GM23338 (cell line): ENCODE results near the gene ANTXR2.

ENCODE experiments used
- CREB1 ChIP-seq: fragments of 250-450 bp; sonication (Bioruptor Pico); IDR thresholded peaks from 2 replicates; pipeline ENCODE4 v1.5.0; 2020; ENCODE audit warnings: low read depth, mild to moderate bottlenecking, moderate library complexity
- EZH2 ChIP-seq: fragments of 200-600 bp; sonication (generic); IDR thresholded peaks from one replicate; pipeline ENCODE4 v1.8.0; 2017; ENCODE audit warnings: antibody characterized with exemption, mild to moderate bottlenecking, low read depth; ENCODE audit not compliant: unreplicated experiment
- EZH2phosphoT487 ChIP-seq: fragments of 200-600 bp; sonication (generic); IDR thresholded peaks from one replicate; pipeline ENCODE4 v1.8.1; 2018; ENCODE audit warnings: antibody characterized with exemption; ENCODE audit not compliant: unreplicated experiment
- JUNB ChIP-seq: IDR thresholded peaks from one replicate; pipeline ENCODE4 v1.6.1; 2016; ENCODE audit warnings: antibody characterized with exemption; ENCODE audit not compliant: unreplicated experiment
- POLR2AphosphoS5 ChIP-seq: IDR thresholded peaks from 2 replicates; pipeline ENCODE4 v1.6.1; 2016; ENCODE audit warnings: antibody characterized with exemption, low read depth
- STAT1 ChIP-seq: IDR thresholded peaks from one replicate; pipeline ENCODE4 v1.6.1; 2016; ENCODE audit warnings: antibody characterized with exemption; ENCODE audit not compliant: unreplicated experiment
- ZNF114 ChIP-seq: fragments of 250-450 bp; sonication (Bioruptor Pico); IDR thresholded peaks from 2 replicates; pipeline ENCODE4 v1.5.0; 2020; ENCODE audit warnings: mild to moderate bottlenecking, moderate library complexity
- ZNF331 ChIP-seq: fragments of 250-450 bp; sonication (Bioruptor Pico); IDR thresholded peaks from 2 replicates; pipeline ENCODE4 v1.5.0; 2020; ENCODE audit warnings: low read depth, mild to moderate bottlenecking, moderate library complexity
- TF ChIP-seq, protein P1 (sequence below), 2 experiments: fragments of 200-600 bp in 1 of 2; sonication (generic) in 1 of 2; conservative IDR thresholded peaks; 2 replicates each; pipeline versions ENCODE4 v1.5.1 to v1.6.1; 2016 to 2017; ENCODE audit warnings: antibody characterized with exemption in 2 of 2, low read depth in 2 of 2, mild to moderate bottlenecking in 2 of 2, moderate library complexity in 1 of 2
- TF ChIP-seq, protein P2 (sequence below): IDR thresholded peaks from 2 replicates; pipeline ENCODE4 v1.6.1; 2016; ENCODE audit warnings: antibody characterized with exemption
- TF ChIP-seq, protein P3 (sequence below): IDR thresholded peaks from one replicate; pipeline ENCODE4 v1.6.1; 2018; ENCODE audit warnings: antibody characterized with exemption; ENCODE audit not compliant: unreplicated experiment
- TF ChIP-seq, protein P4 (sequence below): fragments of 250-450 bp; sonication (Bioruptor Pico); IDR thresholded peaks from 2 replicates; pipeline ENCODE4 v1.5.0; 2020; ENCODE audit warnings: mild to moderate bottlenecking, moderate library complexity

DNA sequence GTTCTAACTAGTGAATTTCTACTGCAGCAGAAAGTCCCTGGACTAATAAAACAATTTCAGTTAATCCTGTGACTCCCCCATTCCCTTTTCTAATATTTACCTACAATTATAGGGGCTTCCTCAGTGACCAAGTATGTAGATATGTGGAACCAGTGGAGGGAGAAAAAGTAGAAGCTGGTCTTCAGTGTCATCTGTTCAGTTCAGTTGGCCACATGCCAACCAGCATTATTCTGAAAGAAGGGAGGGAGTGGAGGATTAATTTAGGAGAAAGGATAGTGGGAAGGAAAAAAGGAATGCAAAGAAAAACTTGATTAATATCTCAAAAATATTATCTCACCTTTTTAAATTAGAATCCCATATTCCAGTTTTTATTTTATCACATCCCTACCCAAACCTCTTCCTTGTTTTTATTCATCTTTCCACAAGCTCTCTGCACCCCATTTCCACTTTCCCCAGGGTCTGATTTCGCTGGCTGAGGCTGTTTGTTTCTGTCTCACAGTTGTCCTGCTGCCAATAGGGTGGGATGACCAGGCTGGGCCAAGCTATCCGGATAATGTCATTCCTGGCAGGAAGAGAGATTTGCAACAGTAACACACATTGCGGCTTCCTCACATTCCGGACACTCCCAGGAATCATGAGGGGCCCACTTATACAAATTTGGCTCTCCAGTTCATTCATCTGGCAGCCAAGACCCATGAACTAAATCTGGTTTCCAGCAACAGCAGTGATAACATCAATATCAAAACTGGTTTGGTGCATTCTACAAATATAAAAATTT, 24.6 kb upstream of the ANTXR2 start:
- TF ChIP-seq POLR2AphosphoS5: no peak
- TF ChIP-seq, protein P1, sequence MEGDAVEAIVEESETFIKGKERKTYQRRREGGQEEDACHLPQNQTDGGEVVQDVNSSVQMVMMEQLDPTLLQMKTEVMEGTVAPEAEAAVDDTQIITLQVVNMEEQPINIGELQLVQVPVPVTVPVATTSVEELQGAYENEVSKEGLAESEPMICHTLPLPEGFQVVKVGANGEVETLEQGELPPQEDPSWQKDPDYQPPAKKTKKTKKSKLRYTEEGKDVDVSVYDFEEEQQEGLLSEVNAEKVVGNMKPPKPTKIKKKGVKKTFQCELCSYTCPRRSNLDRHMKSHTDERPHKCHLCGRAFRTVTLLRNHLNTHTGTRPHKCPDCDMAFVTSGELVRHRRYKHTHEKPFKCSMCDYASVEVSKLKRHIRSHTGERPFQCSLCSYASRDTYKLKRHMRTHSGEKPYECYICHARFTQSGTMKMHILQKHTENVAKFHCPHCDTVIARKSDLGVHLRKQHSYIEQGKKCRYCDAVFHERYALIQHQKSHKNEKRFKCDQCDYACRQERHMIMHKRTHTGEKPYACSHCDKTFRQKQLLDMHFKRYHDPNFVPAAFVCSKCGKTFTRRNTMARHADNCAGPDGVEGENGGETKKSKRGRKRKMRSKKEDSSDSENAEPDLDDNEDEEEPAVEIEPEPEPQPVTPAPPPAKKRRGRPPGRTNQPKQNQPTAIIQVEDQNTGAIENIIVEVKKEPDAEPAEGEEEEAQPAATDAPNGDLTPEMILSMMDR (conservative IDR thresholded peaks at IDR 0.05; ENCODE audit: low read depth in 2 of 2): no peak
- TF ChIP-seq, protein P2, sequence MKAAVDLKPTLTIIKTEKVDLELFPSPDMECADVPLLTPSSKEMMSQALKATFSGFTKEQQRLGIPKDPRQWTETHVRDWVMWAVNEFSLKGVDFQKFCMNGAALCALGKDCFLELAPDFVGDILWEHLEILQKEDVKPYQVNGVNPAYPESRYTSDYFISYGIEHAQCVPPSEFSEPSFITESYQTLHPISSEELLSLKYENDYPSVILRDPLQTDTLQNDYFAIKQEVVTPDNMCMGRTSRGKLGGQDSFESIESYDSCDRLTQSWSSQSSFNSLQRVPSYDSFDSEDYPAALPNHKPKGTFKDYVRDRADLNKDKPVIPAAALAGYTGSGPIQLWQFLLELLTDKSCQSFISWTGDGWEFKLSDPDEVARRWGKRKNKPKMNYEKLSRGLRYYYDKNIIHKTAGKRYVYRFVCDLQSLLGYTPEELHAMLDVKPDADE: no peak
- TF ChIP-seq EZH2: no peak
- TF ChIP-seq EZH2phosphoT487: no peak
- no peak for TF ChIP-seq ZNF114 (CRISPR knock-in tag)
- TF ChIP-seq, protein P3, sequence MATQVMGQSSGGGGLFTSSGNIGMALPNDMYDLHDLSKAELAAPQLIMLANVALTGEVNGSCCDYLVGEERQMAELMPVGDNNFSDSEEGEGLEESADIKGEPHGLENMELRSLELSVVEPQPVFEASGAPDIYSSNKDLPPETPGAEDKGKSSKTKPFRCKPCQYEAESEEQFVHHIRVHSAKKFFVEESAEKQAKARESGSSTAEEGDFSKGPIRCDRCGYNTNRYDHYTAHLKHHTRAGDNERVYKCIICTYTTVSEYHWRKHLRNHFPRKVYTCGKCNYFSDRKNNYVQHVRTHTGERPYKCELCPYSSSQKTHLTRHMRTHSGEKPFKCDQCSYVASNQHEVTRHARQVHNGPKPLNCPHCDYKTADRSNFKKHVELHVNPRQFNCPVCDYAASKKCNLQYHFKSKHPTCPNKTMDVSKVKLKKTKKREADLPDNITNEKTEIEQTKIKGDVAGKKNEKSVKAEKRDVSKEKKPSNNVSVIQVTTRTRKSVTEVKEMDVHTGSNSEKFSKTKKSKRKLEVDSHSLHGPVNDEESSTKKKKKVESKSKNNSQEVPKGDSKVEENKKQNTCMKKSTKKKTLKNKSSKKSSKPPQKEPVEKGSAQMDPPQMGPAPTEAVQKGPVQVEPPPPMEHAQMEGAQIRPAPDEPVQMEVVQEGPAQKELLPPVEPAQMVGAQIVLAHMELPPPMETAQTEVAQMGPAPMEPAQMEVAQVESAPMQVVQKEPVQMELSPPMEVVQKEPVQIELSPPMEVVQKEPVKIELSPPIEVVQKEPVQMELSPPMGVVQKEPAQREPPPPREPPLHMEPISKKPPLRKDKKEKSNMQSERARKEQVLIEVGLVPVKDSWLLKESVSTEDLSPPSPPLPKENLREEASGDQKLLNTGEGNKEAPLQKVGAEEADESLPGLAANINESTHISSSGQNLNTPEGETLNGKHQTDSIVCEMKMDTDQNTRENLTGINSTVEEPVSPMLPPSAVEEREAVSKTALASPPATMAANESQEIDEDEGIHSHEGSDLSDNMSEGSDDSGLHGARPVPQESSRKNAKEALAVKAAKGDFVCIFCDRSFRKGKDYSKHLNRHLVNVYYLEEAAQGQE: no peak
- no peak for TF ChIP-seq STAT1
- TF ChIP-seq, protein P4, sequence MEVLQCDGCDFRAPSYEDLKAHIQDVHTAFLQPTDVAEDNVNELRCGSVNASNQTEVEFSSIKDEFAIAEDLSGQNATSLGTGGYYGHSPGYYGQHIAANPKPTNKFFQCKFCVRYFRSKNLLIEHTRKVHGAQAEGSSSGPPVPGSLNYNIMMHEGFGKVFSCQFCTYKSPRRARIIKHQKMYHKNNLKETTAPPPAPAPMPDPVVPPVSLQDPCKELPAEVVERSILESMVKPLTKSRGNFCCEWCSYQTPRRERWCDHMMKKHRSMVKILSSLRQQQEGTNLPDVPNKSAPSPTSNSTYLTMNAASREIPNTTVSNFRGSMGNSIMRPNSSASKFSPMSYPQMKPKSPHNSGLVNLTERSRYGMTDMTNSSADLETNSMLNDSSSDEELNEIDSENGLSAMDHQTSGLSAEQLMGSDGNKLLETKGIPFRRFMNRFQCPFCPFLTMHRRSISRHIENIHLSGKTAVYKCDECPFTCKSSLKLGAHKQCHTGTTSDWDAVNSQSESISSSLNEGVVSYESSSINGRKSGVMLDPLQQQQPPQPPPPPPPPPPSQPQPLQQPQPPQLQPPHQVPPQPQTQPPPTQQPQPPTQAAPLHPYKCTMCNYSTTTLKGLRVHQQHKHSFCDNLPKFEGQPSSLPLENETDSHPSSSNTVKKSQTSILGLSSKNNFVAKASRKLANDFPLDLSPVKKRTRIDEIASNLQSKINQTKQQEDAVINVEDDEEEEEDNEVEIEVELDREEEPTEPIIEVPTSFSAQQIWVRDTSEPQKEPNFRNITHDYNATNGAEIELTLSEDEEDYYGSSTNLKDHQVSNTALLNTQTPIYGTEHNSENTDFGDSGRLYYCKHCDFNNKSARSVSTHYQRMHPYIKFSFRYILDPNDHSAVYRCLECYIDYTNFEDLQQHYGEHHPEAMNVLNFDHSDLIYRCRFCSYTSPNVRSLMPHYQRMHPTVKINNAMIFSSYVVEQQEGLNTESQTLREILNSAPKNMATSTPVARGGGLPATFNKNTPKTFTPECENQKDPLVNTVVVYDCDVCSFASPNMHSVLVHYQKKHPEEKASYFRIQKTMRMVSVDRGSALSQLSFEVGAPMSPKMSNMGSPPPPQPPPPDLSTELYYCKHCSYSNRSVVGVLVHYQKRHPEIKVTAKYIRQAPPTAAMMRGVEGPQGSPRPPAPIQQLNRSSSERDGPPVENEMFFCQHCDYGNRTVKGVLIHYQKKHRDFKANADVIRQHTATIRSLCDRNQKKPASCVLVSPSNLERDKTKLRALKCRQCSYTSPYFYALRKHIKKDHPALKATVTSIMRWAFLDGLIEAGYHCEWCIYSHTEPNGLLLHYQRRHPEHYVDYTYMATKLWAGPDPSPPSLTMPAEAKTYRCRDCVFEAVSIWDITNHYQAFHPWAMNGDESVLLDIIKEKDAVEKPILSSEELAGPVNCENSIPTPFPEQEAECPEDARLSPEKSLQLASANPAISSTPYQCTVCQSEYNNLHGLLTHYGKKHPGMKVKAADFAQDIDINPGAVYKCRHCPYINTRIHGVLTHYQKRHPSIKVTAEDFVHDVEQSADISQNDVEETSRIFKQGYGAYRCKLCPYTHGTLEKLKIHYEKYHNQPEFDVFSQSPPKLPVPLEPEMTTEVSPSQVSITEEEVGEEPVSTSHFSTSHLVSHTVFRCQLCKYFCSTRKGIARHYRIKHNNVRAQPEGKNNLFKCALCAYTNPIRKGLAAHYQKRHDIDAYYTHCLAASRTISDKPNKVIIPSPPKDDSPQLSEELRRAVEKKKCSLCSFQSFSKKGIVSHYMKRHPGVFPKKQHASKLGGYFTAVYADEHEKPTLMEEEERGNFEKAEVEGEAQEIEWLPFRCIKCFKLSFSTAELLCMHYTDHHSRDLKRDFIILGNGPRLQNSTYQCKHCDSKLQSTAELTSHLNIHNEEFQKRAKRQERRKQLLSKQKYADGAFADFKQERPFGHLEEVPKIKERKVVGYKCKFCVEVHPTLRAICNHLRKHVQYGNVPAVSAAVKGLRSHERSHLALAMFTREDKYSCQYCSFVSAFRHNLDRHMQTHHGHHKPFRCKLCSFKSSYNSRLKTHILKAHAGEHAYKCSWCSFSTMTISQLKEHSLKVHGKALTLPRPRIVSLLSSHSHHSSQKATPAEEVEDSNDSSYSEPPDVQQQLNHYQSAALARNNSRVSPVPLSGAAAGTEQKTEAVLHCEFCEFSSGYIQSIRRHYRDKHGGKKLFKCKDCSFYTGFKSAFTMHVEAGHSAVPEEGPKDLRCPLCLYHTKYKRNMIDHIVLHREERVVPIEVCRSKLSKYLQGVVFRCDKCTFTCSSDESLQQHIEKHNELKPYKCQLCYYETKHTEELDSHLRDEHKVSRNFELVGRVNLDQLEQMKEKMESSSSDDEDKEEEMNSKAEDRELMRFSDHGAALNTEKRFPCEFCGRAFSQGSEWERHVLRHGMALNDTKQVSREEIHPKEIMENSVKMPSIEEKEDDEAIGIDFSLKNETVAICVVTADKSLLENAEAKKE (CRISPR knock-in tag): no peak
- TF ChIP-seq CREB1 (CRISPR knock-in tag): no peak
- TF ChIP-seq JUNB: no peak
- no peak for TF ChIP-seq ZNF331 (CRISPR knock-in tag)
